KMS-11 (cell line): ENCODE results near the gene CPNE6.

ENCODE experiments used
- H2AFZ ChIP-seq: fragments of 200-600 bp; sonication (generic); 2 replicates; pipeline ENCODE4 v1.6.1; 2016; ENCODE audit warnings: antibody characterized with exemption, mixed run types, low read depth
- H3K27ac ChIP-seq: fragments of 200-600 bp; sonication (generic); 2 replicates; pipeline ENCODE4 v1.6.1; 2016; ENCODE audit warnings: mild to moderate bottlenecking, mixed run types
- H3K27me3 ChIP-seq: fragments of 200-600 bp; sonication (generic); 2 replicates; pipeline ENCODE4 v1.6.1; 2017; ENCODE audit warnings: mild to moderate bottlenecking, low read depth, mixed run types, moderate library complexity; ENCODE audit not compliant: insufficient read depth
- H3K36me3 ChIP-seq: fragments of 200-600 bp; sonication (generic); 2 replicates; pipeline ENCODE4 v1.6.1; 2017; ENCODE audit warnings: mild to moderate bottlenecking, mixed run types; ENCODE audit not compliant: insufficient read depth
- H3K4me1 ChIP-seq: fragments of 200-600 bp; sonication (generic); 2 replicates; pipeline ENCODE4 v1.6.1; 2016; ENCODE audit warnings: mild to moderate bottlenecking, low read depth, mixed run types; ENCODE audit not compliant: poor library complexity, severe bottlenecking
- H3K4me2 ChIP-seq: fragments of 200-600 bp; sonication (generic); 2 replicates; pipeline ENCODE4 v1.7.0; 2016; ENCODE audit warnings: mild to moderate bottlenecking, mixed run types
- H3K4me3 ChIP-seq: fragments of 200-600 bp; sonication (generic); IDR thresholded peaks from 2 replicates; pipeline ENCODE4 v1.6.1; 2017; ENCODE audit warnings: low read depth, low read length, mixed read lengths; ENCODE audit not compliant: insufficient read depth
- H3K79me2 ChIP-seq: fragments of 200-600 bp; sonication (generic); 2 replicates; pipeline ENCODE4 v1.6.1; 2016; ENCODE audit warnings: low read depth, mixed run types; ENCODE audit not compliant: insufficient read depth
- H3K9ac ChIP-seq: fragments of 200-600 bp; sonication (generic); 2 replicates; pipeline ENCODE4 v1.6.1; 2016; ENCODE audit warnings: mild to moderate bottlenecking, mixed run types
- H4K20me1 ChIP-seq: fragments of 200-600 bp; sonication (generic); 2 replicates; pipeline ENCODE4 v1.6.1; 2016; ENCODE audit warnings: mild to moderate bottlenecking, mixed run types; ENCODE audit not compliant: insufficient read depth
- TF ChIP-seq, protein P1 (sequence below): fragments of 200-600 bp; sonication (generic); conservative IDR thresholded peaks from 2 replicates; pipeline ENCODE4 v1.6.1; 2017; ENCODE audit warnings: low read depth, mild to moderate bottlenecking, antibody characterized with exemption, low read length, moderate library complexity, mixed read lengths

The CPNE6 gene

DNA sequence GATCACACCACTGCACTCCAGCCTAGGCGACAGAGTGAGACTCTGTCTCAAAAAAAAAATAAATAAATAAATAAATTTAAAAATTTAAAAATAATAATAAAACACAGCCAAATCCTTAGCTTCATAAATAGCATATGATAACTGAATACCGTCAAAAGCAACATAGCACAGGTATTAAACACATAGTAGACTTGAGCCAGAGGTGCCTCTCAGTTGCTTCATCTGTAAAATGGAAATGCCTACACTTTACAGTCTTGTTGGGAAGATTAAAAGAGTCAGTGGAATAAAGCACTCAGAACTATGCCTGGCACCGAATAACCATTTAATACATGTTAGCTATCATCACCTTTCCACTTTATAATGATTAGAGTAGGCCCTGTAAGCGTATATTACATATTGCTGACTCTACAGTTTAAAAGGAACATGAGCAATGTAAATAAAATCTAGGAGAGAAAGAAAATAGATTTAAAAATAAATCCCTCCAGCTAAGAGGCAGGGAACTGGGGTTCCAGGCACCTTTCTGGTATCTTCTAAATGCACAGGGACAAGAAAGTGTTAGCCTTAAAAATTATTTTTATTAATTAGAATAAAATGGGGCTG is 35.4 kb downstream of the CPNE6 start:
- TF ChIP-seq, protein P1, sequence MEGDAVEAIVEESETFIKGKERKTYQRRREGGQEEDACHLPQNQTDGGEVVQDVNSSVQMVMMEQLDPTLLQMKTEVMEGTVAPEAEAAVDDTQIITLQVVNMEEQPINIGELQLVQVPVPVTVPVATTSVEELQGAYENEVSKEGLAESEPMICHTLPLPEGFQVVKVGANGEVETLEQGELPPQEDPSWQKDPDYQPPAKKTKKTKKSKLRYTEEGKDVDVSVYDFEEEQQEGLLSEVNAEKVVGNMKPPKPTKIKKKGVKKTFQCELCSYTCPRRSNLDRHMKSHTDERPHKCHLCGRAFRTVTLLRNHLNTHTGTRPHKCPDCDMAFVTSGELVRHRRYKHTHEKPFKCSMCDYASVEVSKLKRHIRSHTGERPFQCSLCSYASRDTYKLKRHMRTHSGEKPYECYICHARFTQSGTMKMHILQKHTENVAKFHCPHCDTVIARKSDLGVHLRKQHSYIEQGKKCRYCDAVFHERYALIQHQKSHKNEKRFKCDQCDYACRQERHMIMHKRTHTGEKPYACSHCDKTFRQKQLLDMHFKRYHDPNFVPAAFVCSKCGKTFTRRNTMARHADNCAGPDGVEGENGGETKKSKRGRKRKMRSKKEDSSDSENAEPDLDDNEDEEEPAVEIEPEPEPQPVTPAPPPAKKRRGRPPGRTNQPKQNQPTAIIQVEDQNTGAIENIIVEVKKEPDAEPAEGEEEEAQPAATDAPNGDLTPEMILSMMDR, result no peak
- H3K4me1 ChIP-seq, result peaks cover 30% of the 10 kb centered on the region
- H3K79me2 ChIP-seq, result no peaks in the 10 kb centered on the region
- no peak overlapping the region for H3K4me3 ChIP-seq
- H3K9ac ChIP-seq, result no peak overlapping the region
- H3K27me3 ChIP-seq, result no peaks in the 10 kb centered on the region
- no peak overlapping the region for H3K4me2 ChIP-seq
- no peak overlapping the region for H3K27ac ChIP-seq
- no peak overlapping the region for H2AFZ ChIP-seq
- no peaks in the 10 kb centered on the region for H4K20me1 ChIP-seq
- no peaks in the 10 kb centered on the region for H3K36me3 ChIP-seq

DNA sequence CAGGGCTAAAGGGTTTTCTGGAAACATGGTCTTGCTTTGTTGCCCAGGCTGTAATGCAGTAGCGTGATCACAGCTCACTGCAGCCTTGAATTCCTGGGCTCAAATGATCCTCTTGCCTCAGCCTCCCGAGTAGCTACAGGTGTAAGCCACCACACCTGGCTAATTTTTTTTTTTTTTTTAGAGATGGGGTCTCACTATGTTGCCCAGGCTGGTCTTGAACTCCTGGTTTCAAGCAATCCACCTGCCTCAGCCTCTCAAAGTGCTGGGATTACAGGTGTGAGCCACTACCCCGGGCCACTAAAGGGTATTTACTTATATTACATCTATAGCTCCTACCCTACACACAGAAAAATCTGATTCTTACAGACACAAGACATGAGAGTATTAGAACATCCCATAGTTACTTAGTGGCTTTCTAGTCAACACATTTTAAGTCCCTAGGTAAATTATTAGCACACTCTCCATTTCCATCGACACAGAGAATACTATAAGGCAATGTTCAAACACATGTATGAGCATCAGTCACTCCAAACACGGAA is 37.0 kb downstream of the CPNE6 start:
- no peak overlapping the region for H3K9ac ChIP-seq
- no peaks in the 10 kb centered on the region for H3K36me3 ChIP-seq
- H3K79me2 ChIP-seq, result no peaks in the 10 kb centered on the region
- H3K4me3 ChIP-seq, result no peak overlapping the region
- no peaks in the 10 kb centered on the region for H3K27me3 ChIP-seq
- H4K20me1 ChIP-seq, result no peaks in the 10 kb centered on the region
- H3K27ac ChIP-seq, result peak overlapping the region; percentile 13; the same call in 1 of the 2 replicates
- no peak overlapping the region for H2AFZ ChIP-seq
- TF ChIP-seq, protein P1, result no peak
- peak overlapping the region; percentile 50; the same call in 1 of the 2 replicates for H3K4me2 ChIP-seq
- H3K4me1 ChIP-seq, result peaks cover 30% of the 10 kb centered on the region

DNA sequence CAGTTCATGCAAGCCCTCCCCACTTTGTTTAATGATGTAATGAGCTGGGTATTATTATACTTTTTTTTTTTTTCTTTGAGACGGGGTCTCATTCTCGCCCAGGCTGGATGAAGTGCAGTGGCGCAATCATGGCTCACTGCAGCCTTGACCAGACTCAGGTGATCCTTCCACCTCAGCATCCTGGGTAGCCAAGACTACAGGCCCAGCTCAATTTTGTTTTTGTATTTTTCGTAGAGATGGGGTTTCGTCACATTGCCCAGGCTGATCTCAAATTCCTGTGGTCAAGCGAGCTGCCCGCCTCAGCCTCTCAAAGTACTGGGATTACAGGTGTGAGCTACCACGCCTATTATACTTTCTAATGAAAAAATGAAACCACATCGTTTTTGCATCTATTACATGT is 38.7 kb downstream of the CPNE6 start:
- Histone ChIP-seq H3K27ac (peak overlapping the region; percentile 48; the same call in 1 of the 2 replicates), H3K4me1 (peaks cover 30% of the 10 kb centered on the region), H3K9ac (no peak overlapping the region), H3K4me2 (peak overlapping the region; percentile 46), H3K27me3 (no peaks in the 10 kb centered on the region), H4K20me1 (no peaks in the 10 kb centered on the region), H2AFZ (no peak overlapping the region), H3K79me2 (no peaks in the 10 kb centered on the region), H3K4me3 (no peak overlapping the region), H3K36me3 (no peaks in the 10 kb centered on the region)
- TF ChIP-seq, protein P1, result no peak

DNA sequence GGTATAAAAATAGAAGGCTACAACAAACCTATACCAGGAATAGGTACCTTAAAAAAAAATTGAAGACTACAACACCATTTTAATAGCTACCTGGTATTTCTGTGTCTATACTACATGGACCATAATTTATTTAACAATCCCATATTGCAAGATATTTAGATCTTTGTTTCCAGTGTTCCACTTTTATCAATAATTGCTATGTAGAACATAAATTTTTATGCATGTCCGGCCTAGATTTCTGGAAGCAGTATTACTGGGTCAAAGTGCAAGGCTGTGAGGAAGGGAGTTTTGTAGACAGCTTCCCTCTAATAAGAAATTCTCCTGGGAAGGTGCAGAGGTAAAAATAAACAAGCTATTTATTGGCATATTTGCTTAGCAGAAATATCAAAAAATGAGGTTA is 39.2 kb downstream of the CPNE6 start:
- no peaks in the 10 kb centered on the region for H3K36me3 ChIP-seq
- H3K27ac ChIP-seq, result no peak overlapping the region; the same call in 1 of the 2 replicates
- peak overlapping the region; percentile 46; the same call in 1 of the 2 replicates for H3K4me2 ChIP-seq
- H3K4me3 ChIP-seq, result no peak overlapping the region
- no peaks in the 10 kb centered on the region for H3K27me3 ChIP-seq
- TF ChIP-seq, protein P1, result no peak
- no peaks in the 10 kb centered on the region for H3K79me2 ChIP-seq
- no peak overlapping the region for H2AFZ ChIP-seq
- H4K20me1 ChIP-seq, result no peaks in the 10 kb centered on the region
- peaks cover 30% of the 10 kb centered on the region for H3K4me1 ChIP-seq
- H3K9ac ChIP-seq, result no peak overlapping the region
